ENCODE data around the gene TMEM135.

Gene TMEM135

GRCh38 chr11:87179621-87180020 lies 141.9 kb downstream of the TMEM135 start:
- TF ChIP-seq CTCF (IDR thresholded peaks at IDR 0.05; ENCODE audit: low read depth, low read length, poor library complexity, severe bottlenecking) (no peak), EZH2phosphoT487 (IDR thresholded peaks at IDR 0.05; ENCODE audit: borderline replicate concordance, low read length) (no peak)
- Histone ChIP-seq H3K9me3 (ENCODE audit: control insufficient read depth, insufficient read depth, low read length) (no peaks in the 10 kb centered on the region), H3K27me3 (ENCODE audit: control insufficient read depth, low read length) (no peaks in the 10 kb centered on the region), H3K36me3 (ENCODE audit: control insufficient read depth, low read length) (no peaks in the 10 kb centered on the region), H3K4me2 (ENCODE audit: low read length) (no peak overlapping the region), H3K4me3 (ENCODE audit: low read length) (no peak overlapping the region), H3K79me2 (ENCODE audit: control insufficient read depth, low read length) (no peaks in the 10 kb centered on the region), H3K9me2 (replicated peaks; ENCODE audit: control insufficient read depth, low read length) (no peaks in the 10 kb centered on the region), H4K20me1 (ENCODE audit: control insufficient read depth, insufficient read depth, low read depth, low read length) (no peaks in the 10 kb centered on the region), H3F3A (ENCODE audit: control insufficient read depth, insufficient read depth) (no peaks in the 10 kb centered on the region), H3K27ac (ENCODE audit: low read depth, low read length) (no peak overlapping the region), H3K4me1 (ENCODE audit: control insufficient read depth, low read length) (no peaks in the 10 kb centered on the region)

DNA sequence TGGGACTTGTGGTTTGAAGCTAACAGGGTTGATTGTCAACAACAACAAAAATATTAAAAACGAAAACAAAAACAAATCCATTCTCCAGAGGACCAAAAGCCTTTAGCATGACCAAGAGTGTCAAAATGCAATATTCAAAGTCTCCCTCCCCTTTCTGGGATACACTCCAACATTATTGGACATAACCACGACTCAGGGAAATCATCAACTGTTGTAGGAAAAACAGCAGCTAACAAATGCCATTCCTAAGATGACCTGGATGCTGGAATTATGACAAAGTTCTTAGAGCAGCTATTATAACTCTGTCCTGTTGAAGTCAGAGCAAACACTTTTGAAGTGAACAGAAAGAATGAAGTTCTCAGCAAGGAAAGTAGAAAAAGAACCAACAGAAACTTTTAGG lies 143.0 kb downstream of the TMEM135 start:
- no peaks in the 10 kb centered on the region for H3K4me1 ChIP-seq (ENCODE audit: control insufficient read depth, low read length)

DNA sequence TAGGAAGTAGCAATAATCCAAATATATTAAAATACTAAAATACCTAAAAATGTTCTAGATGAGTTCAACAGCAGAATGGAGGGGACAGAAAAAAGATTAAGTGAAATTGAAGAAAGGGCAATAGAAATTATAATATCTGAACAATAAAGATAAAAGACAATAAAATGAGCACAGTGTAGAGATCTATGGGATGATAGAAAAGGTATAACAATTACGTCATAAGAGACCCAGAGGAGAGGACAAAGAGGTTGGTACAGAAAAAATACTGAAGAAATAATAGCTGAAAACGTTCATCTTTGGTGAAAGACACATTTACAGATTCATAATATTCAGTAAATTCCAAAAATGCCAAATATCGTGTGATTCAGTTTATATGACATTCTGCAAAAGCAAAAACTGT lies 143.4 kb downstream of the TMEM135 start:
- Histone ChIP-seq H3K27ac (ENCODE audit: low read depth, low read length) (no peak overlapping the region), H3K27me3 (ENCODE audit: control insufficient read depth, low read length) (no peaks in the 10 kb centered on the region), H4K20me1 (ENCODE audit: control insufficient read depth, insufficient read depth, low read depth, low read length) (no peaks in the 10 kb centered on the region), H3K79me2 (ENCODE audit: control insufficient read depth, low read length) (no peaks in the 10 kb centered on the region), H3K4me2 (ENCODE audit: low read length) (no peak overlapping the region), H3K4me1 (ENCODE audit: control insufficient read depth, low read length) (no peaks in the 10 kb centered on the region), H3K4me3 (ENCODE audit: low read length) (no peak overlapping the region), H3K9me3 (ENCODE audit: control insufficient read depth, insufficient read depth, low read length) (no peaks in the 10 kb centered on the region), H3K36me3 (ENCODE audit: control insufficient read depth, low read length) (no peaks in the 10 kb centered on the region), H3F3A (ENCODE audit: control insufficient read depth, insufficient read depth) (no peaks in the 10 kb centered on the region), H3K9me2 (replicated peaks; ENCODE audit: control insufficient read depth, low read length) (no peaks in the 10 kb centered on the region)
- no peak for TF ChIP-seq EZH2phosphoT487 (IDR thresholded peaks at IDR 0.05; ENCODE audit: borderline replicate concordance, low read length)
- no peak for TF ChIP-seq CTCF (IDR thresholded peaks at IDR 0.05; ENCODE audit: low read depth, low read length, poor library complexity, severe bottlenecking)

More for the DNA sequence above, 143.0 kb downstream of the TMEM135 start:
- Histone ChIP-seq H3K4me2 (ENCODE audit: low read length) (no peak overlapping the region), H3K79me2 (ENCODE audit: control insufficient read depth, low read length) (no peaks in the 10 kb centered on the region), H3K27me3 (ENCODE audit: control insufficient read depth, low read length) (no peaks in the 10 kb centered on the region), H3K9me2 (replicated peaks; ENCODE audit: control insufficient read depth, low read length) (no peaks in the 10 kb centered on the region), H3K27ac (ENCODE audit: low read depth, low read length) (no peak overlapping the region), H3K36me3 (ENCODE audit: control insufficient read depth, low read length) (no peaks in the 10 kb centered on the region), H3K9me3 (ENCODE audit: control insufficient read depth, insufficient read depth, low read length) (no peaks in the 10 kb centered on the region), H4K20me1 (ENCODE audit: control insufficient read depth, insufficient read depth, low read depth, low read length) (no peaks in the 10 kb centered on the region), H3F3A (ENCODE audit: control insufficient read depth, insufficient read depth) (no peaks in the 10 kb centered on the region), H3K4me3 (ENCODE audit: low read length) (no peak overlapping the region)
- no peak for TF ChIP-seq CTCF (IDR thresholded peaks at IDR 0.05; ENCODE audit: low read depth, low read length, poor library complexity, severe bottlenecking)
- TF ChIP-seq EZH2phosphoT487 (IDR thresholded peaks at IDR 0.05; ENCODE audit: borderline replicate concordance, low read length): no peak

GRCh38 chr11:87185228-87185627 lies 147.5 kb downstream of the TMEM135 start:
- H4K20me1 ChIP-seq (ENCODE audit: control insufficient read depth, insufficient read depth, low read depth, low read length): no peaks in the 10 kb centered on the region
- no peak overlapping the region for H3K4me2 ChIP-seq (ENCODE audit: low read length)
- H3K4me3 ChIP-seq (ENCODE audit: low read length): no peak overlapping the region
- H3F3A ChIP-seq (ENCODE audit: control insufficient read depth, insufficient read depth): no peaks in the 10 kb centered on the region
- no peaks in the 10 kb centered on the region for H3K79me2 ChIP-seq (ENCODE audit: control insufficient read depth, low read length)
- no peak overlapping the region for H3K27ac ChIP-seq (ENCODE audit: low read depth, low read length)
- no peak for TF ChIP-seq EZH2phosphoT487 (IDR thresholded peaks at IDR 0.05; ENCODE audit: borderline replicate concordance, low read length)
- no peaks in the 10 kb centered on the region for H3K9me2 ChIP-seq (replicated peaks; ENCODE audit: control insufficient read depth, low read length)
- H3K4me1 ChIP-seq (ENCODE audit: control insufficient read depth, low read length): no peaks in the 10 kb centered on the region
- no peaks in the 10 kb centered on the region for H3K27me3 ChIP-seq (ENCODE audit: control insufficient read depth, low read length)
- H3K9me3 ChIP-seq (ENCODE audit: control insufficient read depth, insufficient read depth, low read length): no peaks in the 10 kb centered on the region
- H3K36me3 ChIP-seq (ENCODE audit: control insufficient read depth, low read length): no peaks in the 10 kb centered on the region
